Measurements from ENCODE around the gene CYP21A2. TPM values are rescaled to one million over a fixed set of nuclear protein-coding genes. Genes with fewer than 3 reads are reported as not detected.
"Not testable (repeated sequence)": the region's sequence is repeated elsewhere in the genome, so short reads cannot be mapped to it uniquely, and the experiment has no call there.

The CYP21A2 gene
- total RNA-seq, 2 experiments from 2014 or later = 0.23 to 0.44 TPM

DNA sequence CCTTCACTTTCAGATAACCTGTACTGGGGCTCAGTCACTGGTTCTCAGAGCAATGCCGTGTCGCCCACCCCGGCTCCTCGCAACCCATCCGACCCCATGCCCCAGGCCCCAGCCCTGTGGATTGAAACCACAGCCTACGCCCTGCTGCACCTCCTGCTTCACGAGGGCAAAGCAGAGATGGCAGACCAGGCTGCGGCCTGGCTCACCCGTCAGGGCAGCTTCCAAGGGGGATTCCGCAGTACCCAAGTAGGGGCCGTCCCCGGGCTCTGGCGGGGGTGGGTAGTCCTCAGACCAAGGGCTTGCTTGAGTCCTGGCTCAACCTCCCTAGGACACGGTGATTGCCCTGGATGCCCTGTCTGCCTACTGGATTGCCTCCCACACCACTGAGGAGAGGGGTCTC lies 8.7 kb upstream of the CYP21A2 start:
- POLR2A ChIA-PET, CTCF ChIA-PET: not testable (repeated sequence)

DNA sequence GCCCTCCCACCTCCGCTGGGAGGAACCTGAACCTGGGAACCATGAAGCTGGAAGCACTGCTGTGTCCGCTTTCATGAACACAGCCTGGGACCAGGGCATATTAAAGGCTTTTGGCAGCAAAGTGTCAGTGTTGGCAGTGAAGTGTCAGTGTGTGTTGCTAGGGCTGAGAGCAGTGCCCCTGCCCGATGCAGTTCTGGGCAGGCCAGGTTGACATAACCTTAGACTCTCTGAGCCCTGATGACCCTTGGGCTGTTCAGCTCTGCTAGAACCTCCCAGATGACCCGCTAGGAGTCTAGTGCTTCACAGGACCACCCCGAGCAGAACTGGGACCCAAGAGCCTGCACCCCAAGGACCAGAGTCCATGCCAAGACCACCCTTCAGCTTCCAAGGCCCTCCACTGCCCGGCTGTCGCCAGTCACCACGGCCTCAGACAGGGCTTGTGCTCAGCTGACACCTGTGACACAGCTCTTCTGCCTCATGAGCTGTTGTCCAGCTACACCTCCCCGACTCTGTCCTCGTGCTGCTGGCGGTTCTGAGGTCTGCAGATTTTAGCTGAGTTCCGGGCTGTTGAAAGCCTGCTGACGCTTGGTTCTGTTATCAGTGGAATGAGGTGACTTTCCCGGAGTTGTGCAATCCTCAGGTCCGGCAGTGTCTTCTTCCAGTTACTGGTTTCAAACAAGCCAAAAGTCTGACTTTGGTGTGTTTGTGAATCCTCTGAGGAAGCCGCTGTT lies 2.8 kb upstream of the CYP21A2 start:
- POLR2A ChIA-PET, CTCF ChIA-PET: not testable (repeated sequence)

DNA sequence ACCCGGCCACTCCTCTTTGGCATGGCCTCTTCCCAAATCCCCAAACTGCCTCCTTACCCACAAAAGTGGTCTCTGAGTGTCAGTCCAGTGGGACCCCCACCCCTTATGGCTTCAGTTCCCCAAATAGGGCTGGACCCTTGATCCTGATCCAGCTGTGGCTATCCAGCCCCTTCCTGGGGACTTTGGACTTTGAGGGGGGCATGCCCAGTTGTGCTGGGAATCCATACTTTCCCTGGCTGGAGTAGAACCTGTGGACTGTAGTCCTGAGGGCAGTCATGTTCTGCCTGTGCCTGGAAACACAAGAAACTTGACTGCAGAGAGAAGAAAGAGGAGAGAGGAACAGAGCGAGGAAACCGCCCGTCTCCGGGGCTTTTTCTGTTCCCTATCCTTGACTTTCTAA lies 1.1 kb upstream of the CYP21A2 start:
- POLR2A ChIA-PET, CTCF ChIA-PET: not testable (repeated sequence)

DNA sequence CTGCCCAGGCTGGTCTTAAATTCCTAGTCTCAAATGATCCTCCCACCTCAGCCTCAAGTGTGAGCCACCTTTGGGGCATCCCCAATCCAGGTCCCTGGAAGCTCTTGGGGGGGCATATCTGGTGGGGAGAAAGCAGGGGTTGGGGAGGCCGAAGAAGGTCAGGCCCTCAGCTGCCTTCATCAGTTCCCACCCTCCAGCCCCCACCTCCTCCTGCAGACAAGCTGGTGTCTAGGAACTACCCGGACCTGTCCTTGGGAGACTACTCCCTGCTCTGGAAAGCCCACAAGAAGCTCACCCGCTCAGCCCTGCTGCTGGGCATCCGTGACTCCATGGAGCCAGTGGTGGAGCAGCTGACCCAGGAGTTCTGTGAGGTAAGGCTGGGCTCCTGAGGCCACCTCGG lies 663 bp downstream of the CYP21A2 start:
- POLR2A ChIA-PET, CTCF ChIA-PET: not testable (repeated sequence)

DNA sequence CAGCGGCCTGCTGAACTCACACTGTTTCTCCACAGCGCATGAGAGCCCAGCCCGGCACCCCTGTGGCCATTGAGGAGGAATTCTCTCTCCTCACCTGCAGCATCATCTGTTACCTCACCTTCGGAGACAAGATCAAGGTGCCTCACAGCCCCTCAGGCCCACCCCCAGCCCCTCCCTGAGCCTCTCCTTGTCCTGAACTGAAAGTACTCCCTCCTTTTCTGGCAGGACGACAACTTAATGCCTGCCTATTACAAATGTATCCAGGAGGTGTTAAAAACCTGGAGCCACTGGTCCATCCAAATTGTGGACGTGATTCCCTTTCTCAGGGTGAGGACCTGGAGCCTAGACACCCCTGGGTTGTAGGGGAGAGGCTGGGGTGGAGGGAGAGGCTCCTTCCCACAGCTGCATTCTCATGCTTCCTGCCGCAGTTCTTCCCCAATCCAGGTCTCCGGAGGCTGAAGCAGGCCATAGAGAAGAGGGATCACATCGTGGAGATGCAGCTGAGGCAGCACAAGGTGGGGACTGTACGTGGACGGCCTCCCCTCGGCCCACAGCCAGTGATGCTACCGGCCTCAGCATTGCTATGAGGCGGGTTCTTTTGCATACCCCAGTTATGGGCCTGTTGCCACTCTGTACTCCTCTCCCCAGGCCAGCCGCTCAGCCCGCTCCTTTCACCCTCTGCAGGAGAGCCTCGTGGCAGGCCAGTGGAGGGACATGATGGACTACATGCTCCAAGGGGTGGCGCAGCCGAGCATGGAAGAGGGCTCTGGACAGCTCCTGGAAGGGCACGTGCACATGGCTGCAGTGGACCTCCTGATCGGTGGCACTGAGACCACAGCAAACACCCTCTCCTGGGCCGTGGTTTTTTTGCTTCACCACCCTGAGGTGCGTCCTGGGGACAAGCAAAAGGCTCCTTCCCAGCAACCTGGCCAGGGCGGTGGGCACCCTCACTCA lies 1.4 kb downstream of the CYP21A2 start:
- CTCF ChIA-PET, POLR2A ChIA-PET: not testable (repeated sequence)

DNA sequence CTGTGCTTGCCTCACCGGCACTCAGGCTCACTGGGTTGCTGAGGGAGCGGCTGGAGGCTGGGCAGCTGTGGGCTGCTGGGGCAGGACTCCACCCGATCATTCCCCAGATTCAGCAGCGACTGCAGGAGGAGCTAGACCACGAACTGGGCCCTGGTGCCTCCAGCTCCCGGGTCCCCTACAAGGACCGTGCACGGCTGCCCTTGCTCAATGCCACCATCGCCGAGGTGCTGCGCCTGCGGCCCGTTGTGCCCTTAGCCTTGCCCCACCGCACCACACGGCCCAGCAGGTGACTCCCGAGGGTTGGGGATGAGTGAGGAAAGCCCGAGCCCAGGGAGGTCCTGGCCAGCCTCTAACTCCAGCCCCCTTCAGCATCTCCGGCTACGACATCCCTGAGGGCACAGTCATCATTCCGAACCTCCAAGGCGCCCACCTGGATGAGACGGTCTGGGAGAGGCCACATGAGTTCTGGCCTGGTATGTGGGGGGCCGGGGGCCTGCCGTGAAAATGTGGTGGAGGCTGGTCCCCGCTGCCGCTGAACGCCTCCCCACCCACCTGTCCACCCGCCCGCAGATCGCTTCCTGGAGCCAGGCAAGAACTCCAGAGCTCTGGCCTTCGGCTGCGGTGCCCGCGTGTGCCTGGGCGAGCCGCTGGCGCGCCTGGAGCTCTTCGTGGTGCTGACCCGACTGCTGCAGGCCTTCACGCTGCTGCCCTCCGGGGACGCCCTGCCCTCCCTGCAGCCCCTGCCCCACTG lies 2.3 kb downstream of the CYP21A2 start:
- POLR2A ChIA-PET, CTCF ChIA-PET: not testable (repeated sequence)

DNA sequence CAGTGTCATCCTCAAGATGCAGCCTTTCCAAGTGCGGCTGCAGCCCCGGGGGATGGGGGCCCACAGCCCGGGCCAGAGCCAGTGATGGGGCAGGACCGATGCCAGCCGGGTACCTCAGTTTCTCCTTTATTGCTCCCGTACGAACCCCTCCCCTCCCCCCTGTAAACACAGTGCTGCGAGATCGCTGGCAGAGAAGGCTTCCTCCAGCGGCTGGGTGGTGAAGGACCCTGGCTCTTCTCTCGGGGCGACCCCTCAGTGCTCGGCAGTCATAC lies 2.8 kb downstream of the CYP21A2 start:
- POLR2A ChIA-PET = not testable (repeated sequence)

DNA sequence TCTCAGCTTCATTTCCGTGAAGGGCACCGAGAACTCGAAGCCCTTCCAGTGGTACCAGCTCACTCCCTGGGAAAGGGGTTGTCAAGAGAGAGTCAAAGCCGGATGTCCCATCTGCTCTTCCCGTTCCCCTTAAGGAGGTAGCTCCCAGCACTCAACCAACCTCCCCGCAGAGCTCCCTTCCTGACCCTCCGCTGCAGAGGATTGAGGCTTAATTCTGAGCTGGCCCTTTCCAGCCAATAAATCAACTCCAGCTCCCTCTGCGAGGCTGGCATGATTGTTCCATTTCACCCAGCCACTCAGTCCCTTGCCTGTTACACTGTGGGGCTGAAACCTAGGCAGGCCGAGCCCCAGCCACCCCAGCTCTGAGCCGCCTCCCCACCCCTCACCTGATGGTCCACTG lies 3.2 kb downstream of the CYP21A2 start:
- POLR2A ChIA-PET, CTCF ChIA-PET: not testable (repeated sequence)

More for the DNA sequence above, 2.8 kb downstream of the CYP21A2 start:
- CTCF ChIA-PET = not testable (repeated sequence)

DNA sequence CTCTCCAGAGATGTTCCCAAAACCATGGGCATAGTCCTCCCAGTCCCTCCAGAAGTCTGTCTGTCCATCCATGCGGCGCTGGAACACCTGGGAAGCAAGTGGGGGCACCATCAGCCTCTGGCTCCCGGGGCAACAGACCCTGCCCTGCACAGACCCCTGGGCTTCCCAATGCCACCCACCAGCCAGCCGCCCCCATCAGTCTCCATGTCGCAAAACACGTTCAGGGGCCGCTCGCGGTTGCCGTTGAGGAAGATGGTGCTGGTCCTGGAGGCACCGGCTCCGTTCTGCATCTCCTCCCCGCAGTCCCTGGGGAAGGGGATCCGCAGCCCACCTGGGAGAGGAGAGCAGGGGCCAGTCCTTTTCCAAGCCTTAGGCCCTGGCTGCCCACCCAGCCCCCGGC lies 4.1 kb downstream of the CYP21A2 start:
- CTCF ChIA-PET, POLR2A ChIA-PET: not testable (repeated sequence)

DNA sequence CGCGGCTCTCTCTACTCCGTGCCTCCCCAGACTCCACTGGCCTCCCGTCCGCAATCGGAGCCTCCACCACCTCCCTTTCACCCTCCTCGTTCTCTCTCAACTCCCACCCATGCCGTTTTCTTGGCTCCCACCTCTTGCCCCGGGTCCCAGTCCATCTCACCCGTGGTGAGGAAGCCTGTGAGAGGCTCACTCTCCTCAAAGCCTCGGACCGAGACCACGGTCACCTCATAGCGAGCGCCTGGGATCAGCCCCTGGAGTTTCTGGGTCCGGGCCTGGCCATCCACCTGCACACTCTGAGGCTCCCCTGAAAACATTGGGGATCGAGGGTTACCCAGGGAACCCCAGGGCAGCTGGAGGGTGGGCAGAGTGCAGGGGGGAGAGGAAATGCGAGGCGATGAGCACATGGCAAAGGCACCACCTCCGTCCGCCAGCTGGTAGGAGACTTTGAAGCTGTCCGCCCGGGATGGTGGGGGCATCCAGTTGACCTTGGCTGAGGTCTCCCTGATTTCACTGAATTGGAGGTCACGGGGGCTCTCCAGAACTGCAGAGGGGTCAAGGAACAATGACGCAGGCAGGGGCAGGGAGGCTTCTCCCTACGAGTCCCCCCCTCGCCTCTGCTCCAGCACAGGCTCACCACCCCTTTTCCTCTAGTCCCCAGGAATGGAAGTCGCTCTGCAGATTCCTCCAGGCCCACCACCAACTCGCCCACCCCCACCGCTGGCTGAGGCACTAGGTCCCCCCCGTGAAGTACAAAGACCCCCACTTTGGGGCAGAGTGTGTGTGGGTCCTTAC lies 5.6 kb downstream of the CYP21A2 start:
- CTCF ChIA-PET, POLR2A ChIA-PET: not testable (repeated sequence)

DNA sequence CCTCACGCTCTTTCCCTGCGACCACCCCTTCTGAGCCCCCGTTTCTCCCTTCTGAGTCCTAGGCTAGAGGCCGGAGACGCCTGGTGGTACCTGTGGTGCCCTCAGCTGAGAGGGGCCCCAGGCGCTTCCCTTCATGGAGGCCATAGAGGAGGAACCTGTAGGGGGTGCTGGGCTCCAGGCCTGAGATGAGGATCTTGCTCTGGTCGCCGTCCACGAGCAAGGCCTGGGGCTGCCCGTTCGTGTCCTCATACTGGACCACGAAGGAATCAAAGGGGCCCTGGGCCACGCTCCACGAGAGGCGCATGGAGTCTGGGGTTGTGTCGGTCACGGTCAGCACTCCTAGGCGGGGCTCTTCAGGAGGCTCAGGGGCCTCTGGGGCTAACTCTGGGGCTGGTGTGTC lies 6.7 kb downstream of the CYP21A2 start:
- CTCF ChIA-PET, POLR2A ChIA-PET: not testable (repeated sequence)

DNA sequence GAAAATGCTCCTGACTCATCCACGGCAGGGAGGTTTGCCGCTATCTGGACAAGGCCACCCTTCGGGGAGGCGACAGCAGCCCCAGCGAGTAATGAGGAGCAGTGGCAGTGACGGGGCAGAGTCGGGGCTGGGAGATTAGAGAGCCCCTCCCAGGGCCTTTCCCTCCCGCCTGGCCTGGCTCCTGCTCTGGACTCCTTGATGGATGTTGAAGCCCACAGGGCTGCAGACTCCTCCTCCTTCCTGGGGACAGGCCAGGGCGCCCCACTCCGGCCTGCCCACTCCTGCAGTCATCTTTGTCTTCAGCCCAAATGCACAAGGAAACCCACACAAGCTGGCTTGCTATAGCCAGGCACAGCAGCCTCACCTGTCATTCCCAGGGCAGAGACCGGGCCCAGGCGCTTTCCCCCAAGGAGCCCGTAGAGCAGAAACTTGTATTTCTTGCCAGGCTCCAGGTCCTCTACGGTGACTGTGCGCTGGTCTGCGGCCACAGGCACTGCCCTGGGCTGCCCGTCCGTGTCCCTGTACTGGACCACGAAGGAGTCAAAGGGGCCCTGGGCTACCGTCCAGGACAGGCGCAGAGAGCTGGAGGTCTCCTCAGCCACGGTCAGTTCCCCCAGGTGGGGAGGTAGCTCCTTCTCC lies 7.7 kb downstream of the CYP21A2 start:
- ChIA-PET POLR2A (no interaction called here), CTCF (no interaction called here)

DNA sequence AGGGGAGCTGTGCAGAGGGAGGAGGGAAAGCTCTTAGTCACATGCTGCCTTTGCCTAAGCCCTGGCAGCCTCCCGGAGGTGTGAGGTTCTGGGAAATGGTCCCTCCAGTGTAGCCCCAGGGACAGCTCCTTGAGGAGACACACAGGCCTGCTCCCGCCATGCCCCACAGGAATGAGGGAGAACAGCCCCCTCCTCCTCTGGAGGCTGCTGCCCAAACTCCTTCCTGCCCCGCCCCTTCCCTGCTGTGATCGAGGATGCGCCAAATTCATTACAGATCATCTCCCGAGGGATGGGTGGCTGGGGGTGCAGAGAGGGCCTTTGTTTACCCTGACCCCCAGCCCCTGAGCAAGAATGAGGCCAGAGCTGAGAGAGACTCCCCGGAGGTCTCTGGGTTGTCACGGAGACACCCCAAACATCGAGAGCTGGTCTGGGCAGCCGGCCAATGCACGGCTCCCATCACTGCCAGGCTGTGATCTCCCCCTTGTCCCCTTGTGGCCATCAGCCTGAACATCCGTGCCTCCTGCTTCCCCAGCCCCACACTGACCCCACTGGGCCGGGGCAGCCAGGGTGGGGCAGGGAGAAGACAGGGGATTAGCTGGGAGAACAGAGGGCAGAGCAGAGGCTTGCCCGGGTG lies 8.4 kb downstream of the CYP21A2 start:
- POLR2A ChIA-PET = no interaction called here
- CTCF ChIA-PET = no interaction called here

DNA sequence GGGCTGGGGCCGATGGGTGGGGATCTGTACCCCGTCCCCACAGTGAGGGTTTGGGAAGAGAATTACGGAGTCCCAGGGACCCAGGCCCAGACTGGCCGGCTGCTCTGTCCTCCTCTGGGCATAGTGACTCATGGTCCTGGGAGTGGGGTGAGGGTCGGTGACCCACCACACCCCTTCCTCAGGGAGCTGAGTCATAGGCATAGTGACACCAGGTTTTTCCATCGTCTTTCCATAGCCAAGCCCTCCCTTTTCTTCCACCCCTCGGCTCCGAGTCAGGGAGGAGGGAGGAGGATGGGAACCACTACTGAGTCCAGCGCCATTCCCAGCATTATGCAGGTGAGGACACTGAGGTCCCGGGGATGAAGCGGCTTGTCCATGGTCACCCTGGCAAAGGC lies 8.9 kb downstream of the CYP21A2 start:
- ChIA-PET POLR2A (no interaction called here), CTCF (no interaction called here)

DNA sequence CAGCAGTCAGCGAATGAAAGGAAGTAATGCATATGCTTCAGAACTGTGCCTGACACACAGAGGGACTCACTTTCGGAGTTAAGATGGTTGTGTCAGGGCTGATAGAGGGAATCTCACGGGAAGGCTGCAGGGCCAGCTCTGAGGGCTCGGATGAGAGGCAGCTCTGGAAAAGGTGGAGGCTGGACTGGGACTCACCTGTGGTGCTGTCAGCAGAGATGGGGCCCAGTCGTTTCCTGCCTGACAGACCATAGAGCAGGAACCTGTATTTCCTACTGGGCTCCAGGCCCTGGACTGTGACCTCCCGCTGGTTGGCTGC lies 9.3 kb downstream of the CYP21A2 start:
- CTCF ChIA-PET = interaction anchor here (0.6 kb wide), 1 partner anchor 140 kb away, joined by 3 read pairs; no protein-coding TSS in a partner anchor
- POLR2A ChIA-PET = no interaction called here

DNA sequence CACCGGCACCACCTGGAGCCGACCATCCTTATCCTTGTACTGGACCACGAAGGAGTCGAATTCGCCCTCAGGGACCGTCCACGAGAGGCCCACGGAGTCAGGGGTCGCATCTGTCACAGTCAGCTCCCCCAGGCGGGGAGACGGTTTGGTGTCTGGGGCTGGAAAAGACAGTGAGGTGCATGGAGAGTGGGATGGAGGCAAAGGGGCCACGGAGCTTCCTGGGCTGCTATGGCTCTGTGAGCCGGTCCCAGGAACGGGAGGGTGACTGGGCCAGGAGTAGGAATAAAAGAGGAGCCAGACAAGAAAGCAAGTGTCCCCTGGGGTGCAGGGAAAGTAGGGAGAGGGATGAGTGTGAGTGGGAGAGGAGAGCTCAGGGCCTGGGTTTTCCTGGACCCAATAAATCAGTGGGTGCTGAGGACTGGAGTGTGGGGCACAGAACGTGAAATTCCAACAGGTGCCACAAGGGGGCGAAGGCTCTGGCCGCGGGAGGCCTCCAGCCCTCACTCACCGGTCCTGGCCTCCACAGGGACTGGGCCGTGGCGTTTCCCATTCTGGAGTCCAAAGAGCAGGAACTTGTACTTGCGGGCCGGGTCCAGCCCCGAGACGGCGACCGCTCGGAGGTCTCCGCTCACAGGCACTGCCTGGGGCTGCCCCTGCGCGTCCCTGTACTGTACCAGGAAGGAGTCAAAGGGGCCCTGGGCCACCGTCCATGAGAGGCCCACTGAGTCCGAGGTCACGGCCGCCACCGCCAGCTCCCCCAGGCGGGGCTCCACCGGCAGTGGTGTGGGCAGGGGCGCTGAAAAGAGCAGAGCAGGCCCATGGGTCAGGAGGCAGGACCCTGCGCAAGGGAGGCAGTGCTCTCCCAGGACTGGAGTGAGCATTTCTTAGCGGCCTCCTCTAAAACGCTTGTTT lies 9.9 kb downstream of the CYP21A2 start:
- CTCF ChIA-PET = interaction anchor here (0.6 to 1.0 kb wide), 2 partner anchors 37 to 141 kb away, joined by 3 to 4 read pairs; no protein-coding TSS in a partner anchor

DNA sequence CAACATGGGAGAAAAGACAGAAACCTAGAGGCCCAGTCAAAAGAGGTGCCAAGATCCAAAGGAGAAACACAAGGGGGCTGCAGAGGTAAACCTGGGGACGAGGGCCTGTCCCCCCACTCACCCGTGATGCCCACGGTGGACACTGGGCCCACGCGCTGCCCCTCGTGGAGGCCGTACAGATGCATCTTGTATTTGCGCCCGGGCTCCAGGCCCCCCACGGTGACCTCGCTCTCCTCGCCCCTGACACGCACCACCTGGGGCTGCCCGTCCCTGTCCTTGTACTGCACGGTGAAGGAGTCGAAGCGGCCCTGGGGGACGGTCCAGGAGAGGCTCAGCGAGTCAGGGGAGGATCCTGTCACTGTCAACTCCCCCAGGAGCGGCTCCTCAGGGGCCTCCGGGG lies 10.9 kb downstream of the CYP21A2 start:
- CTCF ChIA-PET, POLR2A ChIA-PET: not testable (repeated sequence)

More for the DNA sequence above, 9.9 kb downstream of the CYP21A2 start:
- POLR2A ChIA-PET = no interaction called here

DNA sequence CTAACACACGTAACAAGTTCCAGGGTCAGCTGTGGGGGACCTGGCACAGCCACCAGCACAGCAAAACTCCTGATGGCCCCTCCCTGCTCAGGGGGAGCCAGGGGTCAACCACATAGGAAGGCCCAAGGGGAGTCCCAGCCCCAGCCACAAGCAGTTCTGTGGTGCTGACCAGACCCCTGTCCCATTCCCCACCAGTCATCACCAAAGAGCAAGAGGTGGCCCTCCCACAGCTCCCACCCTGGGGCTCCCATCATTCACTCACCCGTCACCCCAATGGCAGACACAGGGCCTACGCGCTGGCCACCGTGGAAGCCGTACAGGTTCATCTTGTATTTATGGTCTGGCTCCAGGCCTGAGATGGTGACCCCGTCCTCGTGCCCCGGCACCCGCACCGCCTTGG lies 11.5 kb downstream of the CYP21A2 start:
- CTCF ChIA-PET, POLR2A ChIA-PET: not testable (repeated sequence)
